ENCODE data around the gene MRPS30. TPM values are rescaled to one million over a fixed set of nuclear protein-coding genes. Genes with fewer than 3 reads are reported as not detected.
"Not testable (repeated sequence)": the region's sequence is repeated elsewhere in the genome, so short reads cannot be mapped to it uniquely, and the experiment has no call there.

Gene MRPS30
- total RNA-seq, 4 donors from 2014 or later: 38.2 to 133 (median 73.8) TPM

- no peak for TF ChIP-seq CTCF (IDR thresholded peaks at IDR 0.05)
- TF ChIP-seq POLR2A (IDR thresholded peaks at IDR 0.05): no peak
- intact Hi-C loops (cut with DNase I; ENCODE audit: low total_unique reads): no loop called here
- peak; percentile 16 to 29 for DNase-seq
Observed at GRCh38 chr5:44809215-44809955, 638 bp downstream of the MRPS30 start.

GRCh38 chr5:44809956-44810420 is 1.2 kb downstream of the MRPS30 start:
- Histone ChIP-seq H3K4me1 (no peaks in the 10 kb centered on the region), H3K27ac (peak overlapping the region; percentile 73 to 91), H3K9me3 (no peaks in the 10 kb centered on the region), H3K36me3 (no peaks in the 10 kb centered on the region), H3K4me3 (peak overlapping the region; percentile 65 to 95), H3K27me3 (no peaks in the 10 kb centered on the region)
- intact Hi-C loops (cut with DNase I; ENCODE audit: low total_unique reads): no loop called here
- TF ChIP-seq POLR2A (IDR thresholded peaks at IDR 0.05): no peak
- TF ChIP-seq CTCF (IDR thresholded peaks at IDR 0.05): no peak
- no peak for DNase-seq

More at GRCh38 chr5:44809215-44809955, 638 bp downstream of the MRPS30 start:
- no peaks in the 10 kb centered on the region for H3K36me3 ChIP-seq
- peak overlapping the region; percentile 73 to 91 for H3K27ac ChIP-seq
- no peaks in the 10 kb centered on the region for H3K9me3 ChIP-seq
- no peaks in the 10 kb centered on the region for H3K4me1 ChIP-seq
- H3K27me3 ChIP-seq: no peaks in the 10 kb centered on the region
- H3K4me3 ChIP-seq: peak overlapping the region; percentile 65 to 95

GRCh38 chr5:44814761-44815160 is 6.0 kb downstream of the MRPS30 start:
- Histone ChIP-seq H3K27me3 (no peaks in the 10 kb centered on the region), H3K36me3 (no peaks in the 10 kb centered on the region), H3K9me3 (no peaks in the 10 kb centered on the region), H3K4me1 (no peaks in the 10 kb centered on the region), H3K4me3 (no peak overlapping the region), H3K27ac (no peak overlapping the region)
- DNase-seq: no peak
- intact Hi-C loops (cut with DNase I; ENCODE audit: low total_unique reads): no loop called here
- TF ChIP-seq POLR2A (IDR thresholded peaks at IDR 0.05) (no peak), CTCF (IDR thresholded peaks at IDR 0.05) (no peak)

GRCh38 chr5:44821164-44821563 is 12.4 kb downstream of the MRPS30 start:
- Histone ChIP-seq H3K36me3 (no peaks in the 10 kb centered on the region), H3K9me3 (no peaks in the 10 kb centered on the region), H3K27ac (no peak overlapping the region), H3K27me3 (no peaks in the 10 kb centered on the region), H3K4me3 (no peak overlapping the region), H3K4me1 (no peaks in the 10 kb centered on the region)
- DNase-seq: no peak
- intact Hi-C loops (cut with DNase I; ENCODE audit: low total_unique reads): no loop called here
- no peak for TF ChIP-seq CTCF (IDR thresholded peaks at IDR 0.05)

GRCh38 chr5:44824662-44825061 is 15.9 kb downstream of the MRPS30 start:
- H3K4me1 ChIP-seq; H3K4me3 ChIP-seq; intact Hi-C loops (cut with DNase I; ENCODE audit: low total_unique reads); H3K27me3 ChIP-seq; H3K27ac ChIP-seq; H3K9me3 ChIP-seq; DNase-seq; H3K36me3 ChIP-seq: not testable (repeated sequence)

All from uterus (tissue), 4 donors.